ENCODE data around the gene TSR1. TPM values are rescaled to one million over a fixed set of nuclear protein-coding genes. Genes with fewer than 3 reads are reported as not detected.
A peak's percentile ranks its signal among the peaks of the same experiment; 100 is the strongest.

TSR1 gene
- total and polyA plus RNA-seq, 9 donors = 11.3 to 31.0 (median 23.2) TPM

DNA sequence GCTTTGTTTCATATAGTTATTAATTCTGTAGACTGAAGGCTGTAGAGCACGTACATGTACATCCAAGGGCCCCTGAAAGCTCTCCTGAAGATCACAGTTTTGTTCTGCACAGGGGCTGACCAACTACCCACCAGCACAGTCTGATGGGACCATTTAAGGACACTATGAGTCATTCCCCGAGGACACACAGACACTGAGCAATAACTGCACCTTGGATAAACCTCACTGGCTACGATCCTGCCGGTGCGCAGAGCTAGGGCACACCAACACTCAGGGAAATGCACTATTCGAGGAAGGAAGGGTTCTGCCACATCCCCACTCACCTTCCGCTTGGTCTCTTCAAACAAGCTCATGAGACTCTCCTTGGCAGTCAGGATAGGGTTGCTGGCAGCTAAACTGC lies 53.0 kb downstream of the TSR1 start:
- H3K4me3 ChIP-seq = no peak overlapping the region
- H3K4me1 ChIP-seq (ENCODE audit: insufficient read depth) = no peaks in the 10 kb centered on the region
- TF ChIP-seq EP300 (IDR thresholded peaks at IDR 0.05) = no peak
- TF ChIP-seq POLR2A (IDR thresholded peaks at IDR 0.05) = no peak
- TF ChIP-seq, protein P1, sequence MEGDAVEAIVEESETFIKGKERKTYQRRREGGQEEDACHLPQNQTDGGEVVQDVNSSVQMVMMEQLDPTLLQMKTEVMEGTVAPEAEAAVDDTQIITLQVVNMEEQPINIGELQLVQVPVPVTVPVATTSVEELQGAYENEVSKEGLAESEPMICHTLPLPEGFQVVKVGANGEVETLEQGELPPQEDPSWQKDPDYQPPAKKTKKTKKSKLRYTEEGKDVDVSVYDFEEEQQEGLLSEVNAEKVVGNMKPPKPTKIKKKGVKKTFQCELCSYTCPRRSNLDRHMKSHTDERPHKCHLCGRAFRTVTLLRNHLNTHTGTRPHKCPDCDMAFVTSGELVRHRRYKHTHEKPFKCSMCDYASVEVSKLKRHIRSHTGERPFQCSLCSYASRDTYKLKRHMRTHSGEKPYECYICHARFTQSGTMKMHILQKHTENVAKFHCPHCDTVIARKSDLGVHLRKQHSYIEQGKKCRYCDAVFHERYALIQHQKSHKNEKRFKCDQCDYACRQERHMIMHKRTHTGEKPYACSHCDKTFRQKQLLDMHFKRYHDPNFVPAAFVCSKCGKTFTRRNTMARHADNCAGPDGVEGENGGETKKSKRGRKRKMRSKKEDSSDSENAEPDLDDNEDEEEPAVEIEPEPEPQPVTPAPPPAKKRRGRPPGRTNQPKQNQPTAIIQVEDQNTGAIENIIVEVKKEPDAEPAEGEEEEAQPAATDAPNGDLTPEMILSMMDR (IDR thresholded peaks at IDR 0.05) = no peak
- H3K27me3 ChIP-seq = no peaks in the 10 kb centered on the region
- intact Hi-C loops (cut with DNase I) = loop anchor here in 3 of 4 donors (5.0 kb wide), 3 partner anchors 36 to 381 kb away; partner anchors contain the start of gene HIC1 (in 1 of the 3)
- no peaks in the 10 kb centered on the region for H3K9me3 ChIP-seq
- H3K36me3 ChIP-seq = no peaks in the 10 kb centered on the region
- no peak overlapping the region for H3K27ac ChIP-seq
- WGBS, 3 donors = 83 to 87% (median 86%) methylated on average over 7 of the region's 7 CpGs
- DNase-seq = no peak

DNA sequence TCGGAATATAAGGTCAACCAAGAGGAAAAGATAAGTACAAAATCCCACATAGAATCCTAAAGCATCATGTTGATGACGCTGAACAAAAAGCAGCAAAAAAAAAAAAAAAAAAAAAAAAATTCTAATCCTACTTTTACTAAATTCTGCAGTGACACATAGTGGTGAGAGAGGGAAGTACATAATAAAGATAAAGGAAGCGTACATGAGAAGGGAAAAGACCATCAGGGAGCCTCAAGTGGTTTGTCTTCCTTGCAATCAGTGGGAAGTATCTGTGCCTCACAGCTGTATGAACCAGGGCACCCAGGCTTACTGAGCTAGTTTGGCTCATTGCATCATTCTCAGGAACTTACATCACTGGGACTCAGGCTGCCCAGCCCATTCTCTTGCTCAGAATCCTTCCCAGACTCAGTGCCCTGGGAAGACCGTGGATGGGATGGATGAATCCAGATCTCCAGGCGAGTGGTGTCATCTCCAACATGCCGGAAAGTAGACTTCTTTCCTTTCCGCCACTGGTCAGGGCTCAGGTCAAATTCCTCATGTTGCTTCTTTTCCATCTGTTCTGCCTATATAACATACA lies 53.9 kb downstream of the TSR1 start:
- DNase-seq = no peak
- Histone ChIP-seq H3K4me3 (no peak overlapping the region), H3K27ac (no peak overlapping the region), H3K27me3 (no peaks in the 10 kb centered on the region), H3K36me3 (no peaks in the 10 kb centered on the region), H3K9me3 (no peaks in the 10 kb centered on the region), H3K4me1 (ENCODE audit: insufficient read depth) (no peaks in the 10 kb centered on the region)
- TF ChIP-seq, protein P1 (IDR thresholded peaks at IDR 0.05) = peak; percentile 26 to 54 (median 51)
- TF ChIP-seq EP300 (IDR thresholded peaks at IDR 0.05) = no peak
- intact Hi-C loops (cut with DNase I) = loop anchor here in 3 of 4 donors (5.0 kb wide), 3 partner anchors 35 to 380 kb away; partner anchors contain the start of gene HIC1 (in 1 of the 3)
- WGBS, 3 donors = 43 to 51% (median 44%) methylated on average over 7 of the region's 7 CpGs

DNA sequence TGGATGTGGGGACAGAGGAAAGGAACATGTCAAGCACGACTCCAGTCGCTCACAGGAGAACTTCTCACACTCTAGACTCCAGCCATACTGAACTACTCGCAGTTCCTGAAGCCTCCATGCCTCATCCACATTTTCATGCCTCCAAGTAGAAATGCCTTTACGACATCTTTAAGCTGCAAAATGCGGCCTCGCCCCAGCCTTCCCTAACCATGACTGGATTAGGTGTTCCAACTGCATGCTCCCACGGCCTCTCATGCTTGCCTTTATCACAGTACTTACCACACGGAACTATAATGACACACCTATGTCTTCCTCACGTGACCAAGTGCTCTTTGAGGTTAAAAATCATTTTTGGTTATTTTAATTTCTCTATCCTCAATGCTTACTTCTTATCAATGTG lies 56.5 kb downstream of the TSR1 start:
- no peak overlapping the region for H3K4me3 ChIP-seq
- no peak for DNase-seq
- 92 to 94% (median 92%) methylated on average over 9 of the region's 9 CpGs for WGBS, 3 donors
- no peaks in the 10 kb centered on the region for H3K36me3 ChIP-seq
- no peaks in the 10 kb centered on the region for H3K4me1 ChIP-seq (ENCODE audit: insufficient read depth)
- H3K27ac ChIP-seq = no peak overlapping the region
- intact Hi-C loops (cut with DNase I) = loop anchor here in 3 of 4 donors (5.0 kb wide), 4 partner anchors 32 to 377 kb away; partner anchors contain the start of gene HIC1 (in 1 of the 3)
- no peaks in the 10 kb centered on the region for H3K9me3 ChIP-seq
- no peaks in the 10 kb centered on the region for H3K27me3 ChIP-seq
- TF ChIP-seq EP300 (IDR thresholded peaks at IDR 0.05) = no peak
- TF ChIP-seq, protein P1 (IDR thresholded peaks at IDR 0.05) = no peak
- TF ChIP-seq POLR2A (IDR thresholded peaks at IDR 0.05) = no peak

DNA sequence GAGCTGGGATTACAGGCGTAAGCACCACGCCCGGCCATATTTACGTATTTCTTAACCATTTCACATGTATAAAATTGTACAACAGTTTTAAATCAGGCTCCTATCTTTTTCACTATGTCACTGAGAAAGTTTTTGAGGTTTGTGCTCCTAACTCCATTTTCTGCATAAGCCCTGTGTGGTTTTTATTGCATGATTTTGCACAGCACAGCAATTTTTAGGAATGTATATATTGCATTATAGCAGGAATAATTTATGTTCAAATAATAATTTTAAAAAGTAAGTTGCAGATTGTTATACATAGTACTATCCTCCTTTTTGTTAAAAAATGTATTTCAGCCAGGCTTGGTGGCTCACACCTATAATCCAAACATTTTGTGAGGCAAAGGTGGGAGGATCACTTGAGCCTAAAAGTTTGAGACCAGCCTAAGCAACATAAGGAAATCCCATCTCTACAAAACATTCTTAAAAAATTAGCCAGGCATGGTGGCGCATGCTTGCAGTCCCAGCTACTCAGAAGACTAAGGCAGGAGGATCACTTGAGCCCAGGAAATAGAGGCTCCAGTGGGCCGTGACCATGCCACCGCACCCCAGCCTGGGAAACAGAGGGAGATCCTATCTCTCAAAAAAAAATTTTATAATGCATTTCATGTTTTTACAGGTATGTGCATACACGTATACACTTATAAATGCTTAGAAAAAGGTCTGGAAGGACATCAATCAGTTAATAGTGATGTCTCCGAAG lies 58.7 kb downstream of the TSR1 start:
- TF ChIP-seq, protein P1 (IDR thresholded peaks at IDR 0.05) = no peak
- TF ChIP-seq EP300 (IDR thresholded peaks at IDR 0.05) (no peak), POLR2A (IDR thresholded peaks at IDR 0.05) (no peak)
- WGBS, 3 donors = 94 to 96% (median 95%) methylated on average over 9 of the region's 9 CpGs
- H3K9me3 ChIP-seq = no peaks in the 10 kb centered on the region
- no peaks in the 10 kb centered on the region for H3K4me1 ChIP-seq (ENCODE audit: insufficient read depth)
- no peak for DNase-seq
- no peaks in the 10 kb centered on the region for H3K27me3 ChIP-seq
- H3K27ac ChIP-seq = no peak overlapping the region
- intact Hi-C loops (cut with DNase I) = loop anchor here in 1 of 4 donors (5.0 kb wide), 1 partner anchor 365 kb away; no protein-coding TSS in a partner anchor
- no peak overlapping the region for H3K4me3 ChIP-seq
- no peaks in the 10 kb centered on the region for H3K36me3 ChIP-seq

Measured in ovary (tissue), 9 donors.